Measurements from ENCODE around the gene PARVG. TPM values are rescaled to one million over a fixed set of nuclear protein-coding genes. Genes with fewer than 3 reads are reported as not detected.

Gene PARVG
- total and polyA plus RNA-seq, 10 of the 15 experiments (the other 5 are each of a cell fraction or from before 2014, with no cell fraction given): 6.3 to 123 (median 71.9) TPM

DNA sequence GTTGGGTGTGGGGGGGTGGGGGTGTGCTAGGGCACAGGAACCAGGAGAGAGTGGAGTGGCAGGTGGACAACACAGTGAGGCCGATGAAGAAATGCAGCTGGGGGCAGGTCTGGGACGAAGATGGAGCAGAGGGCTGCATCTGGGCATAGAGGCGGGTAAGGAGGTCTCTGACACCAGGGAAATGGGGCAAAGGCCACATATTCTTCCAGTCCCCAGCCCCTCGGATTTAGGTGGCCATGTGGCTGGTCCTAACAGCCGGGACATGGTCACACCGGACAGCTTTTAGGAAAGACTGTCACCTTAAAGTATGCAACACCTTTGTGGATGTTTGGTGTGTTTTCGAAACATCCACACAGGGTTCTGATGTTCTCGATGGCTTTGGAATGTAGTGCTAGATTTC, 5.0 kb upstream of the PARVG start:
- TF ChIP-seq SMAD1 (IDR thresholded peaks at IDR 0.05; ENCODE audit: low read depth, partially characterized antibody) (no peak), BCL11A (IDR thresholded peaks at IDR 0.05; ENCODE audit: low read depth, low read length) (no peak), STAT3 (IDR thresholded peaks at IDR 0.05; ENCODE audit: low read depth, low read length) (no peak), TARDBP (IDR thresholded peaks at IDR 0.05; ENCODE audit: borderline replicate concordance) (no peak), MXI1 (IDR thresholded peaks at IDR 0.05; ENCODE audit: low read depth, low read length) (no peak), TAF1 (IDR thresholded peaks at IDR 0.05; ENCODE audit: borderline replicate concordance, low read depth, low read length) (no peak), JUNB (IDR thresholded peaks at IDR 0.05) (no peak), ZNF207 (IDR thresholded peaks at IDR 0.05; ENCODE audit: borderline replicate concordance) (no peak)
- TF ChIP-seq, protein P1, sequence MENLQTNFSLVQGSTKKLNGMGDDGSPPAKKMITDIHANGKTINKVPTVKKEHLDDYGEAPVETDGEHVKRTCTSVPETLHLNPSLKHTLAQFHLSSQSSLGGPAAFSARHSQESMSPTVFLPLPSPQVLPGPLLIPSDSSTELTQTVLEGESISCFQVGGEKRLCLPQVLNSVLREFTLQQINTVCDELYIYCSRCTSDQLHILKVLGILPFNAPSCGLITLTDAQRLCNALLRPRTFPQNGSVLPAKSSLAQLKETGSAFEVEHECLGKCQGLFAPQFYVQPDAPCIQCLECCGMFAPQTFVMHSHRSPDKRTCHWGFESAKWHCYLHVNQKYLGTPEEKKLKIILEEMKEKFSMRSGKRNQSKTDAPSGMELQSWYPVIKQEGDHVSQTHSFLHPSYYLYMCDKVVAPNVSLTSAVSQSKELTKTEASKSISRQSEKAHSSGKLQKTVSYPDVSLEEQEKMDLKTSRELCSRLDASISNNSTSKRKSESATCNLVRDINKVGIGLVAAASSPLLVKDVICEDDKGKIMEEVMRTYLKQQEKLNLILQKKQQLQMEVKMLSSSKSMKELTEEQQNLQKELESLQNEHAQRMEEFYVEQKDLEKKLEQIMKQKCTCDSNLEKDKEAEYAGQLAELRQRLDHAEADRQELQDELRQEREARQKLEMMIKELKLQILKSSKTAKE (IDR thresholded peaks at IDR 0.05; ENCODE audit: low read depth, poor library complexity, severe bottlenecking): no peak
- H3K4me1 ChIP-seq (ENCODE audit: control insufficient read depth, insufficient read depth, low read length): peaks cover 24% of the 10 kb centered on the region
- no peak overlapping the region for H2AFZ ChIP-seq (ENCODE audit: control insufficient read depth, low read depth, low read length)
- no peaks in the 10 kb centered on the region for H3K27me3 ChIP-seq (replicated peaks in 1 of 2; ENCODE audit: control insufficient read depth in 2 of 2, insufficient read depth in 2 of 2, low read length in 1 of 2)
- ChIA-PET RAD21 (ENCODE audit: unreplicated experiment) (no interaction called here), SMC1A (ENCODE audit: uncharacterized antibody, unreplicated experiment) (no interaction called here), CTCF (no interaction called here), POLR2A (no interaction called here)
- H3K27ac ChIP-seq (ENCODE audit: control insufficient read depth, insufficient read depth): no peak overlapping the region
- no TSS peak for BruUV-seq (replicated peaks)
- FAIRE-seq (no peak), ATAC-seq (no peak), DNase-seq (ENCODE audit: low read depth, low spot score) (no peak)
- no peaks in the 10 kb centered on the region for H3K9me3 ChIP-seq (replicated peaks; ENCODE audit: control insufficient read depth, insufficient read depth, low read length)
- H3K79me2 ChIP-seq (ENCODE audit: control insufficient read depth, insufficient read depth, low read length): no peaks in the 10 kb centered on the region
- no peak overlapping the region for H3K4me2 ChIP-seq (ENCODE audit: control insufficient read depth, insufficient read depth)
- no peaks in the 10 kb centered on the region for H4K20me1 ChIP-seq (ENCODE audit: control insufficient read depth, insufficient read depth)
- no peak overlapping the region for H3K4me3 ChIP-seq
- 78% methylated on average over 8 of the region's 8 CpGs for WGBS (ENCODE audit: insufficient coverage, insufficient replicate concordance, low lambda C conversion rate, missing lambda C conversion rate)
- intact Hi-C loops (cut with micrococcal nuclease; ENCODE audit: unreplicated experiment): no loop called here
- no peaks in the 10 kb centered on the region; a peak in 3 of 4 replicates for H3K36me3 ChIP-seq (ENCODE audit: control insufficient read depth in 2 of 2, insufficient read depth in 2 of 2, low read length in 1 of 2)
- H3K9ac ChIP-seq (ENCODE audit: control insufficient read depth, insufficient read depth, low read length): no peak overlapping the region
- in situ Hi-C loops (cut with MboI): no loop called here

All from GM12878 (cell line).